ENCODE measurements around the gene ZSWIM7. TPM values are rescaled to one million over a fixed set of nuclear protein-coding genes. Genes with fewer than 3 reads are reported as not detected.

ZSWIM7 gene
- total RNA-seq, 4 donors from 2014 or later = 9.1 to 15.4 (median 12.5) TPM

- H3K36me3 ChIP-seq = peaks cover 42% of the 10 kb centered on the region
- peaks cover 29% of the 10 kb centered on the region for H3K4me1 ChIP-seq
- peak overlapping the region; percentile 95 for H3K27ac ChIP-seq
- whole genome bisulfite sequencing = 2% methylated on average over 22 of the region's 64 CpGs
- TF ChIP-seq CTCF (IDR thresholded peaks at IDR 0.05) = no peak
- peak in 1 of 2 donors; percentile 14 for TF ChIP-seq POLR2A (IDR thresholded peaks at IDR 0.05)
- no peaks in the 10 kb centered on the region for H3K27me3 ChIP-seq
- H3K4me3 ChIP-seq = peak overlapping the region; percentile 78
- DNase-seq (ENCODE audit: low spot score in 2 of 2) = peak in 1 of 2 donors; percentile 72
- no peaks in the 10 kb centered on the region for H3K9me3 ChIP-seq
Observed at GRCh38 chr17:15999974-16000827, 697 bp upstream of the ZSWIM7 start.

GRCh38 chr17:15998031-15998562 lies 1.4 kb downstream of the ZSWIM7 start:
- 70% methylated on average over 4 of the region's 4 CpGs for whole genome bisulfite sequencing
- peak overlapping the region; percentile 78 for H3K4me3 ChIP-seq
- DNase-seq (ENCODE audit: low spot score in 2 of 2) = no peak
- H3K4me1 ChIP-seq = peaks cover 29% of the 10 kb centered on the region
- TF ChIP-seq EP300 (IDR thresholded peaks at IDR 0.05) = no peak
- no peak for TF ChIP-seq POLR2AphosphoS5 (IDR thresholded peaks at IDR 0.05)
- no peak for TF ChIP-seq POLR2A (IDR thresholded peaks at IDR 0.05)
- no peak for TF ChIP-seq CTCF (IDR thresholded peaks at IDR 0.05)
- peaks cover 25% of the 10 kb centered on the region for H3K36me3 ChIP-seq
- no peaks in the 10 kb centered on the region for H3K9me3 ChIP-seq
- H3K27me3 ChIP-seq = no peaks in the 10 kb centered on the region
- H3K27ac ChIP-seq = no peak overlapping the region

- WGBS = 77% methylated on average over 6 of the region's 6 CpGs
- H3K9me3 ChIP-seq = no peaks in the 10 kb centered on the region
- no peaks in the 10 kb centered on the region for H3K27me3 ChIP-seq
- H3K27ac ChIP-seq = no peak overlapping the region
- H3K36me3 ChIP-seq = peaks cover 9% of the 10 kb centered on the region
- H3K4me1 ChIP-seq = peaks cover 24% of the 10 kb centered on the region
- DNase-seq (ENCODE audit: low spot score in 2 of 2) = no peak
- no peak for TF ChIP-seq EP300 (IDR thresholded peaks at IDR 0.05)
- TF ChIP-seq POLR2AphosphoS5 (IDR thresholded peaks at IDR 0.05) = no peak
- no peak for TF ChIP-seq CTCF (IDR thresholded peaks at IDR 0.05)
- TF ChIP-seq POLR2A (IDR thresholded peaks at IDR 0.05) = no peak
- H3K4me3 ChIP-seq = no peak overlapping the region
Observed at GRCh38 chr17:15996322-15996721, 3.2 kb downstream of the ZSWIM7 start.

- no peak for DNase-seq (ENCODE audit: low spot score in 2 of 2)
- no peak for TF ChIP-seq CTCF (IDR thresholded peaks at IDR 0.05)
- TF ChIP-seq EP300 (IDR thresholded peaks at IDR 0.05) = no peak
- no peak for TF ChIP-seq POLR2A (IDR thresholded peaks at IDR 0.05)
- H3K27ac ChIP-seq = no peak overlapping the region
- H3K27me3 ChIP-seq = no peaks in the 10 kb centered on the region
- H3K4me1 ChIP-seq = no peaks in the 10 kb centered on the region
- no peak overlapping the region for H3K4me3 ChIP-seq
- H3K36me3 ChIP-seq = peaks cover 74% of the 10 kb centered on the region
- 87% methylated on average over 5 of the region's 5 CpGs for WGBS
- H3K9me3 ChIP-seq = no peaks in the 10 kb centered on the region
Observed at GRCh38 chr17:15981646-15982580, 17.6 kb downstream of the ZSWIM7 start.

Data from suprapubic skin (tissue), 4 donors.